ENCODE results near the gene RNF25. TPM values are rescaled to one million over a fixed set of nuclear protein-coding genes. Genes with fewer than 3 reads are reported as not detected.

RNF25 gene, protein sequence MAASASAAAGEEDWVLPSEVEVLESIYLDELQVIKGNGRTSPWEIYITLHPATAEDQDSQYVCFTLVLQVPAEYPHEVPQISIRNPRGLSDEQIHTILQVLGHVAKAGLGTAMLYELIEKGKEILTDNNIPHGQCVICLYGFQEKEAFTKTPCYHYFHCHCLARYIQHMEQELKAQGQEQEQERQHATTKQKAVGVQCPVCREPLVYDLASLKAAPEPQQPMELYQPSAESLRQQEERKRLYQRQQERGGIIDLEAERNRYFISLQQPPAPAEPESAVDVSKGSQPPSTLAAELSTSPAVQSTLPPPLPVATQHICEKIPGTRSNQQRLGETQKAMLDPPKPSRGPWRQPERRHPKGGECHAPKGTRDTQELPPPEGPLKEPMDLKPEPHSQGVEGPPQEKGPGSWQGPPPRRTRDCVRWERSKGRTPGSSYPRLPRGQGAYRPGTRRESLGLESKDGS
- total RNA-seq, result 25.5 TPM

DNA sequence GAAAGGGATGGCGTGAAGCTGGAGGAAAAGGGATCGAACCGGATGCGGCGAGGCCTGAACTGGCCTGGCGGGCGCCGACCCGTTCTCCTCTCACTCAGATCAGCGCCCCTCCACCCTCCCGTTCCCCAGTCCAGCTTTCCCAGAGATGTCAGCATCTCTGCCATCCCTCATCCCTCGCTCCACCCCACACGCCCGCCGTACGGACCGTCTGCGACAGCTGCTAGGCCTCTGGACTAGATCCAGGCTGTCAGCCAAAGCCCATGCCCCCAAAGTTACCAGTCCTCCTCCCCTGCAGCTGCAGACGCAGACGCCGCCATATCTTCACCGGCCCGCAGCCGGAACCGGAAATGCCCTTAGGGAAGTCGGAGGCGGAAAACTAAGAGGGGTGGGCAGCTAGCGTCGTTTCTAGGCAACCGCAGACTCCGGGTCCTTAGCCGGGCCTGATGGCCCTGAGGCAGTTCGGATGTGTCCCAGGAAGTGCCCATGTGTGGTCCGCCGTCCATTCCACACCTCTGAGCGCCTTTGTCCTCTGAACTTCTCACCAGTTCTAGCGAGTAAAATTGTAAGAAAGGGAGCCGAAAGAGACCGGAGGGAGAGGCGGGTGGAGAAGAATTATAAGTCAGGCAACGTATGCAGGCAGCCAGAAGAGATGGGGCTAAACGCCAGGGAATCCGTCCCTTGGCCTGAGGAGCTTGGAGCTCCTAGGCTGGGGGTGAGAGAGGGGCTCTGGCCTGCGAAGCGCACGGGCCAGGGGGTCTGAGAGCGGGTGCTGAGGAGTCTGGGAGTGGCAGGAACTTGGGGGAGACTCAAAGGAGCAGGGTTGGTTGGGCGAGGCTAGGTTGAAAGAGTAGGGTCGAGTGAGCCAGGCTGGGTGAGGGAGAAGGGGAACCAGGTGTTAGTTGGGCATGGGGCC is at the start of gene RNF25, which contains the start of gene STK36:
Gene RNF25, minus strand, starts transcription at position 349 of the 913 bp plus-strand sequence. Its CDS starts 32 bp downstream, at position 317.
Gene STK36, plus strand, starts transcription at position 433 of the 913 bp plus-strand sequence. CDS start 744 bp downstream, outside the sequence.
- intact Hi-C loops (cut with DNase I), result no loop called here
- Histone ChIP-seq H3K36me3 (peaks cover 0 to 21% of the 10 kb centered on the region in 2 donors), H3K27ac (peak within 1 kb of the TSS; percentile 53), H3K9me3 (no peaks in the 10 kb centered on the region), H3K4me1 (peaks cover 30% of the 10 kb centered on the region), H3K27me3 (no peaks in the 10 kb centered on the region), H3K4me3 (peak within 1 kb of the TSS; percentile 68 to 69)
- peak in 1 of 2 donors; percentile 58 for TF ChIP-seq POLR2A (IDR thresholded peaks at IDR 0.05)
- peak; percentile 83 to 91 for TF ChIP-seq POLR2AphosphoS5 (IDR thresholded peaks at IDR 0.05; ENCODE audit: insufficient read depth in 1 of 2, low read depth in 1 of 2)
- TF ChIP-seq, protein P1, sequence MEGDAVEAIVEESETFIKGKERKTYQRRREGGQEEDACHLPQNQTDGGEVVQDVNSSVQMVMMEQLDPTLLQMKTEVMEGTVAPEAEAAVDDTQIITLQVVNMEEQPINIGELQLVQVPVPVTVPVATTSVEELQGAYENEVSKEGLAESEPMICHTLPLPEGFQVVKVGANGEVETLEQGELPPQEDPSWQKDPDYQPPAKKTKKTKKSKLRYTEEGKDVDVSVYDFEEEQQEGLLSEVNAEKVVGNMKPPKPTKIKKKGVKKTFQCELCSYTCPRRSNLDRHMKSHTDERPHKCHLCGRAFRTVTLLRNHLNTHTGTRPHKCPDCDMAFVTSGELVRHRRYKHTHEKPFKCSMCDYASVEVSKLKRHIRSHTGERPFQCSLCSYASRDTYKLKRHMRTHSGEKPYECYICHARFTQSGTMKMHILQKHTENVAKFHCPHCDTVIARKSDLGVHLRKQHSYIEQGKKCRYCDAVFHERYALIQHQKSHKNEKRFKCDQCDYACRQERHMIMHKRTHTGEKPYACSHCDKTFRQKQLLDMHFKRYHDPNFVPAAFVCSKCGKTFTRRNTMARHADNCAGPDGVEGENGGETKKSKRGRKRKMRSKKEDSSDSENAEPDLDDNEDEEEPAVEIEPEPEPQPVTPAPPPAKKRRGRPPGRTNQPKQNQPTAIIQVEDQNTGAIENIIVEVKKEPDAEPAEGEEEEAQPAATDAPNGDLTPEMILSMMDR (IDR thresholded peaks at IDR 0.05), result no peak
- no peak for DNase-seq (ENCODE audit: extremely low spot score in 2 of 2)

DNA sequence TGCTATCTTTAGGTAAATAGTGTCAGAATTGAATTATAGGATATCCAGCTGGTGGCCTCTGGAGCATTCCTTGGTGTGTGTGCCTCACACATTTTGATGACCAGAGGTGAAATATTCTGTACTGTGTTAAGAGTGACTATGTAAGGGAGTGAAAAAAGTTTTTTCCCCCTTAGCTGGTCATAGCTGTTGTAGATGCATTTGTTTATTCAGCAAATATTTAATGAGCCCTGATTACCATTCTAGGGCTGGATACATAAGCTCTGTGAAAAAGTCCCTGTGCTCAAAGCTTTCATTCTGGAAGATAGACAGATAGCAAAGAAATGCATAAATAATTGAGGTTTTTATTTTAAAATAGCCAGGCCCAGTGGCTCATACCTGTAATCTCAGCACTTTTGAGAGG is 49.7 kb upstream of the RNF25 start:
- H3K9me3 ChIP-seq, result no peaks in the 10 kb centered on the region
- intact Hi-C loops (cut with DNase I), result no loop called here

DNA sequence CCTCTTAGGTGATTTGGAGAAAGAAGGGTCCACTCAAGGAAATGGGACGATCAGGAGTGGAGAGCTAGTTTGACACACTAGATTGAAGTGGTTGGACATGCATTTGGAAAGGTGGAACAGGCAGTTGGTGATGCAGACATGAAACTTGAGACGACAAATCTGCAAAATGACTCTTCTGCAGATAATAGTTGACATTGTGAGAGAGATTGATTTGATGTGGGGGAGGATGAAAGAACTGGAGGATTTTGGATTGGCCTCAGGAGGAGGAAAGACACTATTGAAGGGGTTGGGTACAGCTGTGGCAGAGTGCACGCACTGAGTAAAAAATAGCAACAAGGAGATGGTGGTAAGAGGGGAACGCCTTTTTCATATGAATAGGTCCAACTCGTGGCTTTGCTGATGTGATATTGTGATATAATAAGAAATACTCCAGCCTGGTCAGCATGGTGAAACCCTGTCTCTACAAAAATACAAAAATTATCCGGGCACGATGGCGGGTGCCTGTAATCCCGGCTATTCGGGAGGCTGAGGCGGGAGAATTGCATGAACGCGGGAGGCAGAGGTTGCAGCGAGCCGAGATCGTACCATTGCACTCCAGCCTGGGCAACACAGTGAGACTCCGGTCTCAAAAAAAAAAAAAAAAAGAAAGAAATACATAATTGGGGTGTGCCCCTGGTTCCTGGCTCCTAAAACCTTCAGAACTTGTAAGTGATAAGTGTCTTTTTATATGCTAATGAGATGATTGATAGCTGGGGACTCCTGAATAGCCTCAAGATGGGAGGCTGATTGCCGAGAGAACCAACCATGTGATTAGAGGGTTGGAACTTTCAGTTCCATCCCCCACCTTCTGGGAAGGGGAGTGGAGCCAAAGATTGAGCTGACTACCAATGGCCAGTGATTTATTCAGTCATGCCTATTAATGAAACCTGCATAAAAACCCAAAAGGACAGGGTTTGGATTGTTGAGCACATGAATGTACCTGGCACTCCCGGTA is 48.5 kb upstream of the RNF25 start:
- no peaks in the 10 kb centered on the region for H3K27me3 ChIP-seq
- H3K9me3 ChIP-seq, result no peaks in the 10 kb centered on the region
- H3K4me1 ChIP-seq, result peaks cover 25% of the 10 kb centered on the region
- H3K27ac ChIP-seq, result no peak overlapping the region
- H3K4me3 ChIP-seq, result no peak overlapping the region
- H3K36me3 ChIP-seq, result peaks cover 0 to 5% of the 10 kb centered on the region in 2 donors
- intact Hi-C loops (cut with DNase I), result no loop called here
- TF ChIP-seq, protein P1 (IDR thresholded peaks at IDR 0.05), result no peak
- TF ChIP-seq POLR2AphosphoS5 (IDR thresholded peaks at IDR 0.05; ENCODE audit: insufficient read depth in 1 of 2, low read depth in 1 of 2), result no peak
- no peak for TF ChIP-seq POLR2A (IDR thresholded peaks at IDR 0.05)
- DNase-seq (ENCODE audit: extremely low spot score in 2 of 2), result no peak

More for the DNA sequence above, 49.7 kb upstream of the RNF25 start:
- Histone ChIP-seq H3K27ac (no peak overlapping the region), H3K4me1 (peaks cover 20% of the 10 kb centered on the region), H3K27me3 (no peaks in the 10 kb centered on the region), H3K4me3 (no peak overlapping the region), H3K36me3 (peaks cover 0 to 12% of the 10 kb centered on the region in 2 donors)
- TF ChIP-seq POLR2A (IDR thresholded peaks at IDR 0.05) (no peak), POLR2AphosphoS5 (IDR thresholded peaks at IDR 0.05; ENCODE audit: insufficient read depth in 1 of 2, low read depth in 1 of 2) (no peak)
- TF ChIP-seq, protein P1 (IDR thresholded peaks at IDR 0.05), result no peak
- DNase-seq (ENCODE audit: extremely low spot score in 2 of 2), result no peak

DNA sequence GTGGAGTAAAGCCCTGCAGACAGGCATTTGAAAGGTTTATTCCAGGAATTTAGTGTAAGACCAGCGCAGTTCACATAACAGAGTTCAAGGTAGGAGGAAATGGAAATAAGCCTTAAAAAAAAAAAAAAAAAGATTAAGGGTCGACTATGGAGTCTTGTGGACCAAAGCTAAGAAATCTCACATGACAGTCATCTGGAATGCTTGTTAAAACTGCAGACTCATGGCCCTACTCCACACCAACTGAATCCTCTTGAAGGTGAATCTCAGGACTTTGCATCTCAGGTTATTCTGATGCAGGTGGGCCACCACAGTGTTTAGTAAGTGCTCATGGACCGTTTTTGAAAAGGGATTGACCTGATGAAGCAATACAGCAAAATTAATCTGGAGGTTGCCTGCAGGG is 47.7 kb upstream of the RNF25 start:
- DNase-seq (ENCODE audit: extremely low spot score in 2 of 2), result no peak
- TF ChIP-seq, protein P1 (IDR thresholded peaks at IDR 0.05), result no peak
- no peak for TF ChIP-seq POLR2A (IDR thresholded peaks at IDR 0.05)
- TF ChIP-seq POLR2AphosphoS5 (IDR thresholded peaks at IDR 0.05; ENCODE audit: insufficient read depth in 1 of 2, low read depth in 1 of 2), result no peak
- intact Hi-C loops (cut with DNase I), result no loop called here

More for the DNA sequence above, 47.7 kb upstream of the RNF25 start:
- Histone ChIP-seq H3K4me3 (no peak overlapping the region), H3K27ac (no peak overlapping the region), H3K27me3 (no peaks in the 10 kb centered on the region), H3K36me3 (no peaks in the 10 kb centered on the region), H3K9me3 (no peaks in the 10 kb centered on the region), H3K4me1 (peaks cover 31% of the 10 kb centered on the region)
